Small intestine (tissue), 7 donors: Measurements from ENCODE around the gene PIGS. TPM values are rescaled to one million over a fixed set of nuclear protein-coding genes. Genes with fewer than 3 reads are reported as not detected.

Experiments used
- DNase-seq, 2 donors: peaks; one replicate each; pipeline versions ENCODE4 v3.0.0 to v3.0.0-alpha.2; 2013
- FAIRE-seq: peaks from 2 replicates; lab custom pipeline; 2012; peaks lifted over from hg19 to GRCh38; lab: Jason Lieb, UNC
- H3K27ac ChIP-seq, 3 donors: one replicate each; pipeline ENCODE4 v1.5.1; 2013; ENCODE audit warnings: low read length in 2 of 3, mild to moderate bottlenecking in 2 of 3, control low read depth in 1 of 3, inconsistent platforms in 1 of 3, low read depth in 1 of 3, moderate library complexity in 1 of 3
- H3K27me3 ChIP-seq, 3 donors: one replicate each; pipeline ENCODE4 v1.6.1; 2013; ENCODE audit warnings: low read length in 3 of 3, inconsistent platforms in 1 of 3; ENCODE audit not compliant: control insufficient read depth in 3 of 3, insufficient read depth in 3 of 3
- H3K36me3 ChIP-seq, 3 donors: one replicate each; pipeline ENCODE4 v1.6.1; 2013; ENCODE audit warnings: low read length in 3 of 3, inconsistent platforms in 1 of 3, low read depth in 1 of 3, mild to moderate bottlenecking in 1 of 3, moderate library complexity in 1 of 3; ENCODE audit not compliant: control insufficient read depth in 3 of 3, insufficient read depth in 2 of 3
- H3K4me1 ChIP-seq, 3 donors: one replicate each; pipeline ENCODE4 v1.6.1; 2013; ENCODE audit warnings: low read length in 2 of 3, inconsistent platforms in 1 of 3, low read depth in 1 of 3, mild to moderate bottlenecking in 1 of 3, moderate library complexity in 1 of 3; ENCODE audit not compliant: control insufficient read depth in 3 of 3, insufficient read depth in 2 of 3
- H3K4me3 ChIP-seq, 3 donors: one replicate each; pipeline ENCODE4 v1.5.1; 2013; ENCODE audit warnings: low read length in 3 of 3, control low read depth in 1 of 3, inconsistent platforms in 1 of 3, low read depth in 1 of 3, mild to moderate bottlenecking in 1 of 3, moderate library complexity in 1 of 3
- H3K9me3 ChIP-seq, 2 donors: one replicate each; pipeline ENCODE4 v1.6.1; 2013; ENCODE audit warnings: low read depth in 1 of 2, low read length in 1 of 2; ENCODE audit not compliant: control insufficient read depth in 2 of 2, insufficient read depth in 1 of 2
- WGBS, 3 donors: extraction: QIAGEN DNeasy Blood & Tissue Kit; methylation state at CpG; one replicate each; pipeline ENCODE4 v1.1.7; 2013; 5-methylcytosine and 5-hydroxymethylcytosine counted together
- polyA plus RNA-seq, 4 donors: library from polyadenylated mRNA; stranded (reverse) in 3 of 4; unstranded in 1 of 4; fragments of 200-250 nt in 3 of 4; fragments of 120-200 nt in 1 of 4; gene quantifications; one replicate each; pipeline versions ENCODE4 v1.2.1 to v1.2.3, GENCODE V29; 2013
- donor health status: healthy with polysubstance abuse.
- donor health status: control.
- donor health status: control.
- donor health status: Bipolar disorder and iron deficiency.
- donor health status: healthy.

Gene PIGS
- polyA plus RNA-seq, 4 donors, result 24.8 to 131 (median 39.8) TPM

DNA sequence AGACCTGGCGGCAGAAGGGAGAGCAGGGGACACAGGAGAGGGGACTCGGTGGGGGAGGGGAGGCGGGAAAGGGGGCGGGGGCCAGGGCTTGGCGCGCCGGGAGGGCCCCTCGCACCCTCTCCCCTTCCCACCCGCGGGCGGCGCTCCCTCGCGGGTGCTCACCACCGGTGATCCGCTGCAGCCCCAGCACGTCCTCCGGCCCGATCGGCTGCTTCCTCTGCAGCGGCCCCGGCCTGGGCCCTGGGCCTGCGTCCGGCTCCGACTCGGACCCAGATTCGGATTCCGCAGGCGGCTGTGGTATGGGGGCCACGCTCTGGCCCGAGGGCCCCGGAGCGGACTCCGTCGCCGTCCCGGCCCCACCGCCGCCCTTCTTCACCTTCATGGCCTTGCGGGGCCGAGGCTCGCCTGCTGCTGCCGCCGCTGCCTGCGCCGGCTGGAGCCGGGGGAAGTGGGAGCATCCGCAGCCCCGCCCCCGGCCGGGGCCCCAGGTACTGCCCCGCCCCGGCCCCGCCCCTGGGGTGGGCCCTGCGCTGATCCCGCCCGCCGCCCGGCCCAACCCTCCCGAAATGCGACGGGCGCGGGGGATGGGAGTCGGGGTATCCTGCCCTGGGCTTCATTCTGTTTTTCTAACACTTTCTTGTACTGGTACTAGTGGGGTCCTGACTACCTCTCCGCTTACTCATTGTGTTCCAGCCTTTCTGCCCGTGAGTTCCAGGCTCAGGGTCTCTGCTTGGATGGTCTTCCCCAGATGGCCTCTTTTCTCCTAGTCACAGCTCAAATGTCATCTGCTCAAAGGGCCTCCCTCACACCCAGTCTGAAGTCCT, 18.9 kb downstream of the PIGS start, which contains the start of gene UNC119:
Gene UNC119, minus strand, starts transcription at position 449 of the 824 bp plus-strand sequence. Its CDS starts 67 bp downstream, at position 382.
- Histone ChIP-seq H3K4me1 (peaks cover 0 to 47% (median 0%) of the 10 kb centered on the region in 3 donors), H3K36me3 (peaks cover 0 to 65% (median 11%) of the 10 kb centered on the region in 3 donors), H3K27me3 (no peaks in the 10 kb centered on the region), H3K27ac (peak within 1 kb of the TSS in 2 of 3 donors; percentile 60 to 69), H3K4me3 (peak within 1 kb of the TSS; percentile 62 to 77 (median 63)), H3K9me3 (no peaks in the 10 kb centered on the region)
- WGBS, 3 donors, result 1 to 3% (median 2%) methylated on average over 47 to 67 of the region's 67 CpGs
- DNase-seq (peak; percentile 82 to 90), FAIRE-seq (no peak)

DNA sequence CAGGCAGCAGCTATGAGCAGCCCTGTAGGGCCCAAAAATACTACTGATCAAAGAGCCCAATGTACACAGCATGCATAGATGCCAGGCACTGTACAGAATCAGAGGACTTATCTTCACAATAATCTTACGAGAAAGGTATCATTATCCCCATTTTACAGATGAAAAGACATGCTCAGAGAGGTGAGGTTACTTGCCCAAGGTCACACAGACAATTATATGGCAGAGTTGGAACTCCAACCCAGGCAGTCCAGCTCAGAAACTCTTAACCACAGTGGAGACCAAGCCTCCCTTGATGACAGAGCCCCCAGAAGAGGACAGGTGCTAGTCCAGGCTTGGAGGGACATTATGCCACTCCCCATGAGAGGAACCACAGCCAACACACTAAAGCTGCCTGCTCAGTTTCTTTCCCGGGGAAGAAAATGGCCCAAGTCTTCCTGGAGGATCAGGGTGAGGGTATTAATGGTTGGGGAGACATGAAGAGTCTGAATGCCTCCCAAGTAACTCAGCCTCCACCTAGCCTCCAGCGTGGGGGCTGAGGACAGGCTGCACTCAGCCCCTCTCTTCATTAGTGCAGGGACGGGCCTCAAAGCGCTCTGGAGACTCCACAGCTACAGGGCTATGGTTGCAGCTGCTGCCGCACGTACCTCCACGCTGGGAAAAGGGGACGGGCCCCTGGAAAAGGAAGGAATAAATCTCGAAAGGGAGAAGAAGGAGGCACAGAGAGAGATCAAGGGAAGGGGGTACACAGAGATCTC, 19.7 kb downstream of the PIGS start:
- Histone ChIP-seq H3K9me3 (no peaks in the 10 kb centered on the region), H3K4me3 (peak overlapping the region; percentile 62 to 77 (median 63)), H3K27ac (peak overlapping the region in 1 of 3 donors; percentile 69), H3K36me3 (peaks cover 0 to 68% (median 10%) of the 10 kb centered on the region in 3 donors), H3K4me1 (peaks cover 0 to 50% (median 0%) of the 10 kb centered on the region in 3 donors), H3K27me3 (no peaks in the 10 kb centered on the region)
- 14 to 16% (median 16%) methylated on average over 10 of the region's 10 CpGs for WGBS, 3 donors
- DNase-seq (peak in 1 of 2 donors; percentile 66), FAIRE-seq (no peak)

DNA sequence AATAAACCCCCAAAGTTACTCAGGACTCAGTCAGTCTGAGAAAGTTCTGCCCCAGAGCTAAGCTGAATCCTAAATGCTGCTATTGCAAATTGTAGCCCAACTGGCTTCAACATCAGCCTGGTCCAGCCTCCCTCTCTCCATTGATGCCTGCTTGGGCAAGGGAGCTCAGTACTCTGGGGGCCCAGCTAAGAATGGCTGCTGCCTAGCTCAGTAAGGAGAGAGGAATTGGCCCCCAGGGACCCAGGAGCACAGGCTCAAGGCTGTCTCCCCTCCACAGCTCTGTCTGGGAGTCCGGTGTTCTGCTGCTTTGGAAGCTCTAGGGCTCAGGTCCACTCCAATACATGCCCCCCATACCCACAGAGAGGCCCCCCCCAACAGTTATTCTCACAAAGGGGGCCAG, 20.5 kb downstream of the PIGS start:
- WGBS, 3 donors, result 91 to 100% (median 100%) methylated on average over 1 of the region's 1 CpG
- no peak for FAIRE-seq
- no peak overlapping the region for H3K4me3 ChIP-seq
- DNase-seq, result no peak
- no peaks in the 10 kb centered on the region for H3K27me3 ChIP-seq
- peaks cover 0 to 50% (median 0%) of the 10 kb centered on the region in 3 donors for H3K4me1 ChIP-seq
- H3K9me3 ChIP-seq, result no peaks in the 10 kb centered on the region
- peaks cover 0 to 67% (median 7%) of the 10 kb centered on the region in 3 donors for H3K36me3 ChIP-seq
- no peak overlapping the region for H3K27ac ChIP-seq

DNA sequence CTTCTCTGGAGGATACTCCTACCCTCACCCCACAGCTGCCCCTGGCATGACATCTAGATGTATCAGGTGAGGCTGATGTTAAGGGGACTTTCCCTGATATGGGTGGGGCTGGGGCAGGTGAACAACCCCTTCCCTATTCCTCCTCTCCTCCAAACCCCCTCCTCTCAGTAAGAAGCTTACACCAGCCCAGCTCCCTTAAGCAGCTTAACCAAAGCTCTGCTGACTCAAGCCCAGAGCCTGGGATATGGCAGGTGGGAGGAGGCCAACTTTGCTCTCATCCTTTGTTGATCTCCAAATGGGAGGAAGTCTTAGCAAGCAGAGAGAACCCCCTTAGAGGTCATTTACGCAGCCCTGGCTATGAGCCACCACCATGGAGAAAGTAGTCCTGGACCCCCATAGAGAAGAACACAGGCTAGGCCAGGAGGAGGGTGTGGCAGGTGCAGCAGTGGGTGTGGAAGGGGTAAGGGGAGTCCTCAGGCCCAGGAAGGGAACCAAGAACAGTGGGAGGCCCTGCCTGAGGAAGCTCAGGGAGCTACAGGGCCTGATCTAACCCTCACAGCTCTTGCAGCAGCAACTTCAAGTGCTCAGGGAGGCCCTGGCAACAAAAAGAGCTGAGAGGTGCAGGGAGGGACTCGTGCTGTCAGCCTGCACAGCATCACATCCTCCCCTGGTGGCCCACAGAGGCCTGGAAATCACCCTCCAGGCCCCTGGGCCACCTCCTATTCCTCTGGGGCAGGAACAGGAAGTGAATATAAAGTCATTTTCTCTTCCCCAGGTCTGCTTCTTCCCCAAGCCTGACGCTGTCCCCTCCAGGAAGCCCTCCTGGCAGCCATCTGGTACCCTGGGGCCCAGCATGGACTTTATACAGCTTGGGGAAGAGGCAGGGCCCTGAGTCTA, 21.8 kb downstream of the PIGS start:
- 61 to 79% (median 72%) methylated on average over 3 of the region's 3 CpGs for WGBS, 3 donors
- H3K27ac ChIP-seq, result peak overlapping the region in 1 of 3 donors; percentile 53
- H3K36me3 ChIP-seq, result peaks cover 0 to 55% (median 5%) of the 10 kb centered on the region in 3 donors
- H3K9me3 ChIP-seq, result no peaks in the 10 kb centered on the region
- H3K4me1 ChIP-seq, result peaks cover 0 to 50% (median 0%) of the 10 kb centered on the region in 3 donors
- no peak for DNase-seq
- H3K27me3 ChIP-seq, result no peaks in the 10 kb centered on the region
- H3K4me3 ChIP-seq, result no peak overlapping the region
- no peak for FAIRE-seq

DNA sequence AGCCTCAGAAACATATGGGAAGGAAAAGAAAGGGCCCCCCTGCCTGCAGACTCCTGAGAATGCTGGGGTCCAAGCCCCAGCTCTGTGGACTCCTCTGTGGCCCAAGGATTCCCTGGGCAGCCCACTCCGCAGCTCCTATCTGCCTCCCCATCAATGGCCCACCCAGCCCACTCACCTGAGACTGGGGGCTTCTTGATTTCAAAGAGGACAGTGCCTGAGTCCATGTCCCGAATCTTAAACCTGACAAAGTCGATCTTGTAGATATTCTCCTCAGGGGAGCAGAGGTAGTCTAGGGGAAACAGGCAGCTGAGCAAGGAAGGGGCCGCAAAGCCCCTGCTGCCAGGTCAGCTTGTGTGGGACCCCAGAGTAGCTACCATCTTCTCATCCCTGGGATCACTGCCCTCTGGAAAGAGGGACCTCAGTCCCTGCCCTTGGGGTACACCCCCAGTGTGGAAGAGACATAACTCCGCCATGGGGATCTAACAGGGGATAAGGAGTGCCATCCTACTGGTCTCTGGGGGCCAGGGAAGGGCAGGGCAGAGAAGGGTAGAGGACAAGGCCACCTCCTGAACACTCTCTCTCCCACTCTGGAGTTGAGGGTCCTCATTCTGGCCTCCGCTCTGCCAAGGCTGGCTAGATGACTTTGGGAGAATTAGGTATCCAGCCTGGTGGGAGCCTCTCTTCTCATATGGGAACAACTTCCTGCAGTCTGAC, 22.8 kb downstream of the PIGS start:
- no peak for DNase-seq
- no peak for FAIRE-seq
- no peaks in the 10 kb centered on the region for H3K27me3 ChIP-seq
- peaks cover 0 to 46% (median 0%) of the 10 kb centered on the region in 3 donors for H3K36me3 ChIP-seq
- H3K4me3 ChIP-seq, result no peak overlapping the region
- no peaks in the 10 kb centered on the region for H3K9me3 ChIP-seq
- 87 to 89% (median 88%) methylated on average over 6 of the region's 6 CpGs for WGBS, 3 donors
- peaks cover 0 to 42% (median 0%) of the 10 kb centered on the region in 3 donors for H3K4me1 ChIP-seq
- no peak overlapping the region for H3K27ac ChIP-seq

DNA sequence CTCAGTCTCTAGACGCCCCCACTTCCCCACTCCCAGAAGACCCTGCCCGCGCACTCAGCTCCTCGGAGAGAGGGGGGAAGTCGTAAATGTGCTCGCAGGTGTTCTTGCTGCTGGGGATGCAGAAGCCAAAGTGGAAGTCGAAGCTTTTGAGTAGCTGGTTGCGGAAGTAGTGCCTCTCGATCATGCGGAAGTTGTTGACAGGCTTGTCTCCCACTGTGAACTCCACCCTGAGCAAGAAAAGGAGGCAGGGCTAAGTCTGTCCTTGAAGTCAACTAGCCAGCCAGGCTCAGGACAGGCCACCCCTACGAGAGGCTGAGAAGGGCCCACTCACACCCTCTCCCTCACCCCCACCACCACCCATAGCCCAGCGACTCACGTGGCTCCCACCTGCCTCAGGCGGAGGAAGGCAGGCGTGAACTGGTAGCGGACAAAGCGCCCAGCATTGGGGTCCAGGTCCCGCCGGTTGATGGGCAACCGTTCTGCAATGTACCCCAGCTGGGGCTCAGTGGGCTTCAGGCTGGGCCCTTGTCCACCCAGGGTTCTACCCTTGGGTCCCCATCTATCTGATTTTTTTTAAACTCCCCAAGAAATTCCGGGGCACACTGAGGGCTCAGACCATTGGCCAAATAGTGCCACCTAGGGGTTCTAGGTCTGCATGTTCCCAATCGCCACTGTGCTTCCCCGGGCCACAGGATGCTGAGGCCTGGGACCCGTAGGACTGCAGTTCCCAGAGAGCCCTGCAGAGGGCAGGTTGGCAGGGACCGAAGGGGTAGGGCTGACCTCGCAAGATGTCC, 23.5 kb downstream of the PIGS start:
- no peaks in the 10 kb centered on the region for H3K9me3 ChIP-seq
- H3K4me3 ChIP-seq, result no peak overlapping the region
- peak overlapping the region in 2 of 3 donors; percentile 30 to 52 for H3K27ac ChIP-seq
- H3K4me1 ChIP-seq, result peaks cover 0 to 34% (median 0%) of the 10 kb centered on the region in 3 donors
- peaks cover 0 to 43% (median 0%) of the 10 kb centered on the region in 3 donors for H3K36me3 ChIP-seq
- no peak for FAIRE-seq
- WGBS, 3 donors, result 65 to 70% (median 67%) methylated on average over 25 to 26 of the region's 26 CpGs
- peak; percentile 71 to 79 for DNase-seq
- no peaks in the 10 kb centered on the region for H3K27me3 ChIP-seq

DNA sequence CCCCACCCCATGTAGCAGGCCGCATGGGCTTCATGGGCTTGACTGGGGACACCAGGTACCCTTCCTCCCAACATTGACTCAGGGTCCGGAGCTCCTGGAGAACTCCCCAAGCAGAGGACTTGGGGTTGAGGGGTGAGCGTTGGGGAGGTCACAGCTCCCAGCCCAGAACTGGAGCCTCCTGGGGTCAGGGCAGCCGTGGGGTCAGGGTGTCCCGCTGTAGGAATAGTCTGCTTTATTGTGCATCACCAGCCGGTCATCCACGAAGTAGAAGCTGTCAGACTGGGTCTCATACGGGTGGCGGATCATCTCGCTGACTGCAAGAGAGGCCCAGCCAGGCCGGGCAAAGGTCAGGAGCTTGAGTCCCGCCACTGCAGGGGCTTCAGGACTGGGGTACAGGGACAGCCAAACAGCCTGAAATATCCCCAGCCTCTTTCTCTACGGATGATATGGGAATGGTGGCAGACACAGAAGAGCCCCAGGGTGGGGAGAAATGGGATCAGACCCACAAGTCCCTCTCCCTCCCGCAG, 24.2 kb downstream of the PIGS start:
- peak overlapping the region in 1 of 3 donors; percentile 7 for H3K27ac ChIP-seq
- DNase-seq, result no peak
- H3K36me3 ChIP-seq, result peaks cover 0 to 42% (median 0%) of the 10 kb centered on the region in 3 donors
- no peak for FAIRE-seq
- no peaks in the 10 kb centered on the region for H3K27me3 ChIP-seq
- H3K4me1 ChIP-seq, result peaks cover 0 to 31% (median 0%) of the 10 kb centered on the region in 3 donors
- 82 to 88% (median 85%) methylated on average over 14 of the region's 14 CpGs for WGBS, 3 donors
- H3K4me3 ChIP-seq, result no peak overlapping the region
- no peaks in the 10 kb centered on the region for H3K9me3 ChIP-seq
